Adrenal gland (tissue), 12 donors: ENCODE data around the gene FFAR2. TPM values are rescaled to one million over a fixed set of nuclear protein-coding genes. Genes with fewer than 3 reads are reported as not detected.
"Not testable (repeated sequence)": the region's sequence is repeated elsewhere in the genome, so short reads cannot be mapped to it uniquely, and the experiment has no call there.

Experiments
- DNase-seq, 7 donors: peaks; one replicate each; pipeline ENCODE4 v3.0.0-alpha.2; 2019 to 2020
- H3K27ac ChIP-seq, 5 donors: fragments of 200-600 bp; sonication (generic) in 4 of 5; 1 replicate in 3 of 5; 2 replicates in 2 of 5; pipeline versions ENCODE4 v1.5.1 to v1.8.0; 2016 to 2020; ENCODE audit warnings: mild to moderate bottlenecking in 1 of 5
- H3K27me3 ChIP-seq: fragments of 200-600 bp; 2 replicates; pipeline ENCODE4 v1.8.0; 2021
- H3K36me3 ChIP-seq, 2 donors: fragments of 200-600 bp; replicated peaks in 1 of 2; 1 replicate in 1 of 2; 2 replicates in 1 of 2; pipeline versions ENCODE4 v1.5.1 to v1.8.0; 2018 to 2022
- H3K4me1 ChIP-seq, 2 donors: fragments of 200-600 bp; replicated peaks in 1 of 2; 1 replicate in 1 of 2; 2 replicates in 1 of 2; pipeline versions ENCODE4 v1.5.1 to v1.8.0; 2018 to 2021
- H3K4me3 ChIP-seq, 4 donors: fragments of 200-600 bp; sonication (generic) in 3 of 4; one replicate each; pipeline ENCODE4 v1.5.1; 2016 to 2018
- H3K9me3 ChIP-seq, 3 donors: fragments of 200-600 bp; sonication (generic) in 1 of 3; replicated peaks in 1 of 3; 1 replicate in 2 of 3; 2 replicates in 1 of 3; pipeline versions ENCODE4 v1.5.1 to v1.8.0; 2016 to 2021
- CTCF ChIP-seq, 6 experiments: fragments of 450-650 bp in 4 of 6; fragments of 200-600 bp in 2 of 6; sonication (generic) in 1 of 6; IDR thresholded peaks; 1 replicate in 5 of 6; 2 replicates in 1 of 6; pipeline versions ENCODE4 v1.5.1 to v1.8.0; 2016 to 2021; ENCODE audit warnings: antibody characterized with exemption in 6 of 6, mild to moderate bottlenecking in 2 of 6, moderate library complexity in 1 of 6
- POLR2A ChIP-seq, 2 donors: fragments of 450-650 bp; IDR thresholded peaks; one replicate each; pipeline ENCODE4 v1.6.1; 2017; ENCODE audit warnings: antibody characterized with exemption in 2 of 2, mild to moderate bottlenecking in 2 of 2, moderate library complexity in 1 of 2
- WGBS, 4 donors: extraction: QIAGEN DNeasy Blood & Tissue Kit in 2 of 4; methylation state at CpG; one replicate each; pipeline versions ENCODE4 v1.1.5 to v1.1.7; 2013 to 2017; 5-methylcytosine and 5-hydroxymethylcytosine counted together
- intact Hi-C, 2 donors: fragments of 100-400 bp; cut with DNase I; formaldehyde crosslinking; loops; one replicate each; pipeline versions ENCODE4 v1.14.1 to v1.15.0; 2022 to 2023
- polyA plus RNA-seq, 3 donors: library from polyadenylated mRNA; stranded (reverse); fragments of 200-250 nt in 2 of 3; fragments of 350-450 nt in 1 of 3; fragmentation: Illumina TruSeq in 1 of 3; extraction: RNeasy Lipid Tissue Mini Kit (QIAGEN cat#74804) in 1 of 3; gene quantifications; one replicate each; pipeline ENCODE4 v1.2.3, GENCODE V29; 2013 to 2014
- total RNA-seq, 9 donors: library from RNA; depleted of rRNA in 4 of 9; stranded (reverse); fragments of >200 nt in 4 of 9; fragments of 120-200 nt in 1 of 9; fragmentation: NEBNext Ultra II Directional in 1 of 9; extraction: Animal tissue kit (Norgen Biotek cat#: 25700) in 1 of 9; gene quantifications; one replicate each; pipeline versions ENCODE4 v1.1.0 to v1.2.4, GENCODE V29; 2013 to 2023
- donor health status: healthy with polysubstance abuse.
- donor health status: Bipolar disorder and iron deficiency.
- donor health status: DM: yes; HTN: yes; CAD: no.
- donor health status: DM: no; HTN: no; CAD: no.
- donor health status: DM: no; HTN: no; CAD: no.
- donor health status: DM: yes; HTN: yes; CAD: no.

The FFAR2 gene
- total and polyA plus RNA-seq, 12 donors, result 0.11 to 0.88 (median 0.37) TPM; not detected in 6

- Histone ChIP-seq H3K4me3 (no peak overlapping the region), H3K9me3 (no peaks in the 10 kb centered on the region), H3K27ac (peak overlapping the region in 1 of 5 donors; percentile 50), H3K36me3 (no peaks in the 10 kb centered on the region), H3K4me1 (peaks cover 13 to 29% of the 10 kb centered on the region in 2 donors), H3K27me3 (no peaks in the 10 kb centered on the region)
- DNase-seq, result peak in 1 of 7 donors; percentile 24
- TF ChIP-seq CTCF (IDR thresholded peaks at IDR 0.05), result no peak
- no peak for TF ChIP-seq POLR2A (IDR thresholded peaks at IDR 0.05)
- intact Hi-C loops, result loop anchor here in 1 of 2 donors (10.0 kb wide), 1 partner anchor 188 kb away; no protein-coding TSS in a partner anchor
- WGBS, 4 donors, result 33 to 53% (median 41%) methylated on average over 6 of the region's 6 CpGs
Observed at GRCh38 chr19:35462476-35462953, 14.5 kb downstream of the FFAR2 start.

- not testable (repeated sequence) for H3K27ac ChIP-seq, DNase-seq, H3K4me3 ChIP-seq, H3K36me3 ChIP-seq, H3K27me3 ChIP-seq, H3K9me3 ChIP-seq
- intact Hi-C loops, result loop anchor here in 1 of 2 donors (10.0 kb wide), 1 partner anchor 188 kb away; no protein-coding TSS in a partner anchor
- H3K4me1 ChIP-seq, result peaks cover 13 to 29% of the 10 kb centered on the region in 2 donors
- 63 to 69% (median 65%) methylated on average over 7 of the region's 7 CpGs for WGBS, 4 donors
Observed at GRCh38 chr19:35462956-35463355, 14.9 kb downstream of the FFAR2 start.

GRCh38 chr19:35466259-35466658, 18.2 kb downstream of the FFAR2 start:
- no peak for DNase-seq
- intact Hi-C loops, result loop anchor here in 1 of 2 donors (10.0 kb wide), 1 partner anchor 191 kb away; no protein-coding TSS in a partner anchor
- Histone ChIP-seq H3K27ac (no peak overlapping the region), H3K9me3 (no peaks in the 10 kb centered on the region), H3K4me1 (peaks cover 0 to 9% of the 10 kb centered on the region in 2 donors), H3K27me3 (no peaks in the 10 kb centered on the region), H3K36me3 (no peaks in the 10 kb centered on the region), H3K4me3 (no peak overlapping the region)
- 67 to 94% (median 76%) methylated on average over 1 of the region's 1 CpG; no CpG with 5 or more reads in 1 of the 4 donors for WGBS, 4 donors
- TF ChIP-seq CTCF (IDR thresholded peaks at IDR 0.05) (no peak), POLR2A (IDR thresholded peaks at IDR 0.05) (no peak)

- TF ChIP-seq CTCF (IDR thresholded peaks at IDR 0.05) (peak; percentile 60 to 84 (median 75)), POLR2A (IDR thresholded peaks at IDR 0.05) (no peak)
- peak; percentile 53 to 81 (median 66) for DNase-seq
- WGBS, 4 donors, result 6 to 28% (median 13%) methylated on average over 2 of the region's 2 CpGs
- intact Hi-C loops, result loop anchor here in 1 of 2 donors (2.0 to 10.0 kb wide), 2 partner anchors 116 to 194 kb away; no protein-coding TSS in a partner anchor
- no peaks in the 10 kb centered on the region for H3K9me3 ChIP-seq
- no peaks in the 10 kb centered on the region for H3K4me1 ChIP-seq
- H3K27me3 ChIP-seq, result no peaks in the 10 kb centered on the region
- H3K27ac ChIP-seq, result no peak overlapping the region
- H3K4me3 ChIP-seq, result no peak overlapping the region
- H3K36me3 ChIP-seq, result no peaks in the 10 kb centered on the region
Observed at GRCh38 chr19:35468637-35469036, 20.6 kb downstream of the FFAR2 start.

- 79 to 85% (median 81%) methylated on average over 7 of the region's 7 CpGs for WGBS, 4 donors
- intact Hi-C loops, result loop anchor here in 1 of 2 donors (5.0 kb wide), 1 partner anchor 118 kb away; no protein-coding TSS in a partner anchor
- H3K9me3 ChIP-seq, result no peaks in the 10 kb centered on the region
- H3K4me3 ChIP-seq, result no peak overlapping the region
- TF ChIP-seq POLR2A (IDR thresholded peaks at IDR 0.05) (no peak), CTCF (IDR thresholded peaks at IDR 0.05) (no peak)
- no peaks in the 10 kb centered on the region for H3K4me1 ChIP-seq
- no peaks in the 10 kb centered on the region for H3K36me3 ChIP-seq
- no peak overlapping the region for H3K27ac ChIP-seq
- no peak for DNase-seq
- no peaks in the 10 kb centered on the region for H3K27me3 ChIP-seq
Observed at GRCh38 chr19:35470128-35470527, 22.1 kb downstream of the FFAR2 start.

- H3K27me3 ChIP-seq, H3K4me1 ChIP-seq, H3K36me3 ChIP-seq, DNase-seq, H3K4me3 ChIP-seq, H3K9me3 ChIP-seq, H3K27ac ChIP-seq: not testable (repeated sequence)
- WGBS, 4 donors, result 90 to 96% (median 93%) methylated on average over 4 of the region's 4 CpGs
- intact Hi-C loops, result loop anchor here in 1 of 2 donors (5.0 kb wide), 1 partner anchor 119 kb away; no protein-coding TSS in a partner anchor
Observed at GRCh38 chr19:35471075-35471474, 23.0 kb downstream of the FFAR2 start.
